Measurements from ENCODE around the gene THADA.

Gene THADA

DNA sequence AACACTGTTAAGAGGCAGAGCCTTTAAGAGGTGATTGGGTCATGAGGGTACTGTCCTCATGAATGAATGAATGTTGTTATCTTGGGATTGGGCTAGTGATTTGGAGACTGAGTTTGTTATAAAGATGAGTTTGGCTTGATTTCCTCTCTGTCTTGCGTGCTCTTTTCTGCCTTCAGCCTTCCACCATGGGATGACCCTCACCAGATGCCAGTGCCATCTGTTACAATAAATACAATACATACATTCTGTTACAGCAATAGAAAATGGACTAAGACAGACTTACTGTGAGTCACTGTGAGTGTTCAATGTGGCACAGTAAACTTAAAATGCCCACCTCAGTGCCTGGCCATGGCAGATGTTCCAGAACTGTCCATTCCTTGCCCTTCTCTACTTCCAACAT lies 274.4 kb downstream of the THADA start:
- H3K9me3 ChIP-seq (ENCODE audit: control insufficient read depth, insufficient read depth, low read depth, low read length) = no peaks in the 10 kb centered on the region
- H3K4me1 ChIP-seq (ENCODE audit: control insufficient read depth, insufficient read depth, low read length) = peaks cover 11% of the 10 kb centered on the region
- ChIA-PET CTCF (interaction anchor here (0.8 kb wide), 1 partner anchor 92 kb away, joined by 3 read pairs; no protein-coding TSS in a partner anchor), POLR2A (no interaction called here)
- no peak overlapping the region for H3K4me3 ChIP-seq (ENCODE audit: low read depth, low read length)
- no peak for TF ChIP-seq ZNF132 (tag by site-specific recombination; IDR thresholded peaks at IDR 0.05; ENCODE audit: borderline replicate concordance)
- no peak for TF ChIP-seq ZNF521 (tag by site-specific recombination; IDR thresholded peaks at IDR 0.05)
- TF ChIP-seq ZNF629 (tag by site-specific recombination; IDR thresholded peaks at IDR 0.05) = no peak
- TF ChIP-seq, protein P1, sequence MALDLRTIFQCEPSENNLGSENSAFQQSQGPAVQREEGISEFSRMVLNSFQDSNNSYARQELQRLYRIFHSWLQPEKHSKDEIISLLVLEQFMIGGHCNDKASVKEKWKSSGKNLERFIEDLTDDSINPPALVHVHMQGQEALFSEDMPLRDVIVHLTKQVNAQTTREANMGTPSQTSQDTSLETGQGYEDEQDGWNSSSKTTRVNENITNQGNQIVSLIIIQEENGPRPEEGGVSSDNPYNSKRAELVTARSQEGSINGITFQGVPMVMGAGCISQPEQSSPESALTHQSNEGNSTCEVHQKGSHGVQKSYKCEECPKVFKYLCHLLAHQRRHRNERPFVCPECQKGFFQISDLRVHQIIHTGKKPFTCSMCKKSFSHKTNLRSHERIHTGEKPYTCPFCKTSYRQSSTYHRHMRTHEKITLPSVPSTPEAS (tag by site-specific recombination; IDR thresholded peaks at IDR 0.05) = no peak
- no peak for TF ChIP-seq ZNF292 (tag by site-specific recombination; IDR thresholded peaks at IDR 0.05; ENCODE audit: borderline replicate concordance, low read depth)
- no peak for TF ChIP-seq ZFP41 (tag by site-specific recombination; IDR thresholded peaks at IDR 0.05; ENCODE audit: borderline replicate concordance)
- no peak for TF ChIP-seq ZNF791 (tag by site-specific recombination; IDR thresholded peaks at IDR 0.05)
- no peak for TF ChIP-seq ZBTB7A (tag by site-specific recombination; IDR thresholded peaks at IDR 0.05; ENCODE audit: low read depth)
- TF ChIP-seq ZNF670 (tag by site-specific recombination; IDR thresholded peaks at IDR 0.05; ENCODE audit: low read depth) = no peak
- TF ChIP-seq ZNF48 (tag by site-specific recombination; IDR thresholded peaks at IDR 0.05) = no peak
- TF ChIP-seq ZNF114 (tag by site-specific recombination; IDR thresholded peaks at IDR 0.05) = no peak
- no peak for TF ChIP-seq ZNF701 (tag by site-specific recombination; IDR thresholded peaks at IDR 0.05)
- TF ChIP-seq ZNF596 (tag by site-specific recombination; IDR thresholded peaks at IDR 0.05) = no peak
- H3K36me3 ChIP-seq (ENCODE audit: control insufficient read depth in 2 of 2, insufficient read depth in 1 of 2, low read length in 2 of 2) = no peaks in the 10 kb centered on the region
- H3K27ac ChIP-seq (ENCODE audit: extremely low read depth, low read depth, low read length) = no peak overlapping the region

DNA sequence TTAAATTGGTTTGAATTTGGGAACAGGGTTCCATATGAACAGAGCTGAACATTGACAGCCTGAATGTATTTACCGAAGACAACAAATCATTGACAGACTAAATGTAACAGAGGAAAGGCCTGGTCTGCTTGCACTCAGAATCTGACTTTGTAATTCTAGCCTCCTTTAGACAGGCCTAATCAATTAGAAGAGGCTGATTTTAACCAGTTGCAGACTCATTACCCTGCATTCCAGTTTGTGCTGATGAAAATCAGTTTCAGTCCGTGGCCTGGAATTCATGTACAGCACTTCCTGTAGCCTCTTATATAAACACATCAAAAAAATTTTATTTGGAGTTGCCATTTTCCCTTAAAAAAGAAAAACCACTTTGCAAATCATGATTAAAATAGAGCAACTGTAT lies 276.3 kb downstream of the THADA start:
- CTCF ChIA-PET = interaction anchor here (0.5 kb wide), 1 partner anchor 71 kb away, joined by 3 read pairs; no protein-coding TSS in a partner anchor
- POLR2A ChIA-PET = no interaction called here

More for the DNA sequence above, 276.3 kb downstream of the THADA start:
- Histone ChIP-seq H3K4me1 (ENCODE audit: control insufficient read depth, insufficient read depth, low read length) (peaks cover 11% of the 10 kb centered on the region), H3K4me3 (ENCODE audit: low read depth, low read length) (no peak overlapping the region), H3K9me3 (ENCODE audit: control insufficient read depth, insufficient read depth, low read depth, low read length) (no peaks in the 10 kb centered on the region), H3K27ac (ENCODE audit: extremely low read depth, low read depth, low read length) (no peak overlapping the region), H3K36me3 (ENCODE audit: control insufficient read depth in 2 of 2, insufficient read depth in 1 of 2, low read length in 2 of 2) (no peaks in the 10 kb centered on the region)
- no peak for TF ChIP-seq ZNF274 (IDR thresholded peaks at IDR 0.05; ENCODE audit: low read length)
- TF ChIP-seq ZNF274 (tag by site-specific recombination; IDR thresholded peaks at IDR 0.05; ENCODE audit: borderline replicate concordance) = no peak
- TF ChIP-seq, protein P2, sequence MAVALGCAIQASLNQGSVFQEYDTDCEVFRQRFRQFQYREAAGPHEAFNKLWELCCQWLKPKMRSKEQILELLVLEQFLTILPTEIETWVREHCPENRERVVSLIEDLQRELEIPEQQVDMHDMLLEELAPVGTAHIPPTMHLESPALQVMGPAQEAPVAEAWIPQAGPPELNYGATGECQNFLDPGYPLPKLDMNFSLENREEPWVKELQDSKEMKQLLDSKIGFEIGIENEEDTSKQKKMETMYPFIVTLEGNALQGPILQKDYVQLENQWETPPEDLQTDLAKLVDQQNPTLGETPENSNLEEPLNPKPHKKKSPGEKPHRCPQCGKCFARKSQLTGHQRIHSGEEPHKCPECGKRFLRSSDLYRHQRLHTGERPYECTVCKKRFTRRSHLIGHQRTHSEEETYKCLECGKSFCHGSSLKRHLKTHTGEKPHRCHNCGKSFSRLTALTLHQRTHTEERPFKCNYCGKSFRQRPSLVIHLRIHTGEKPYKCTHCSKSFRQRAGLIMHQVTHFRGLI (tag by site-specific recombination; IDR thresholded peaks at IDR 0.05) = no peak
- no peak for TF ChIP-seq SP3 (tag by site-specific recombination; IDR thresholded peaks at IDR 0.05)
- no peak for TF ChIP-seq GLIS1 (tag by site-specific recombination; IDR thresholded peaks at IDR 0.05)
- no peak for TF ChIP-seq ZNF768 (tag by site-specific recombination; IDR thresholded peaks at IDR 0.05)
- TF ChIP-seq ZNF747 (tag by site-specific recombination; IDR thresholded peaks at IDR 0.05) = no peak
- TF ChIP-seq ZNF341 (tag by site-specific recombination; IDR thresholded peaks at IDR 0.05; ENCODE audit: low read depth) = no peak
- TF ChIP-seq, protein P3, sequence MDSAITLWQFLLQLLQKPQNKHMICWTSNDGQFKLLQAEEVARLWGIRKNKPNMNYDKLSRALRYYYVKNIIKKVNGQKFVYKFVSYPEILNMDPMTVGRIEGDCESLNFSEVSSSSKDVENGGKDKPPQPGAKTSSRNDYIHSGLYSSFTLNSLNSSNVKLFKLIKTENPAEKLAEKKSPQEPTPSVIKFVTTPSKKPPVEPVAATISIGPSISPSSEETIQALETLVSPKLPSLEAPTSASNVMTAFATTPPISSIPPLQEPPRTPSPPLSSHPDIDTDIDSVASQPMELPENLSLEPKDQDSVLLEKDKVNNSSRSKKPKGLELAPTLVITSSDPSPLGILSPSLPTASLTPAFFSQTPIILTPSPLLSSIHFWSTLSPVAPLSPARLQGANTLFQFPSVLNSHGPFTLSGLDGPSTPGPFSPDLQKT (IDR thresholded peaks at IDR 0.05; ENCODE audit: borderline replicate concordance, low read depth, low read length) = no peak
- TF ChIP-seq, protein P4, sequence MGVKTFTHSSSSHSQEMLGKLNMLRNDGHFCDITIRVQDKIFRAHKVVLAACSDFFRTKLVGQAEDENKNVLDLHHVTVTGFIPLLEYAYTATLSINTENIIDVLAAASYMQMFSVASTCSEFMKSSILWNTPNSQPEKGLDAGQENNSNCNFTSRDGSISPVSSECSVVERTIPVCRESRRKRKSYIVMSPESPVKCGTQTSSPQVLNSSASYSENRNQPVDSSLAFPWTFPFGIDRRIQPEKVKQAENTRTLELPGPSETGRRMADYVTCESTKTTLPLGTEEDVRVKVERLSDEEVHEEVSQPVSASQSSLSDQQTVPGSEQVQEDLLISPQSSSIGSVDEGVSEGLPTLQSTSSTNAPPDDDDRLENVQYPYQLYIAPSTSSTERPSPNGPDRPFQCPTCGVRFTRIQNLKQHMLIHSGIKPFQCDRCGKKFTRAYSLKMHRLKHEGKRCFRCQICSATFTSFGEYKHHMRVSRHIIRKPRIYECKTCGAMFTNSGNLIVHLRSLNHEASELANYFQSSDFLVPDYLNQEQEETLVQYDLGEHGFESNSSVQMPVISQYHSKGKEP (tag by site-specific recombination; IDR thresholded peaks at IDR 0.05) = no peak
- TF ChIP-seq, protein P5, sequence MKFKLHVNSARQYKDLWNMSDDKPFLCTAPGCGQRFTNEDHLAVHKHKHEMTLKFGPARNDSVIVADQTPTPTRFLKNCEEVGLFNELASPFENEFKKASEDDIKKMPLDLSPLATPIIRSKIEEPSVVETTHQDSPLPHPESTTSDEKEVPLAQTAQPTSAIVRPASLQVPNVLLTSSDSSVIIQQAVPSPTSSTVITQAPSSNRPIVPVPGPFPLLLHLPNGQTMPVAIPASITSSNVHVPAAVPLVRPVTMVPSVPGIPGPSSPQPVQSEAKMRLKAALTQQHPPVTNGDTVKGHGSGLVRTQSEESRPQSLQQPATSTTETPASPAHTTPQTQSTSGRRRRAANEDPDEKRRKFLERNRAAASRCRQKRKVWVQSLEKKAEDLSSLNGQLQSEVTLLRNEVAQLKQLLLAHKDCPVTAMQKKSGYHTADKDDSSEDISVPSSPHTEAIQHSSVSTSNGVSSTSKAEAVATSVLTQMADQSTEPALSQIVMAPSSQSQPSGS (tag by site-specific recombination; IDR thresholded peaks at IDR 0.05; ENCODE audit: low read depth) = no peak
- TF ChIP-seq ZNF24 (tag by site-specific recombination; IDR thresholded peaks at IDR 0.05) = no peak
- no peak for TF ChIP-seq ZNF423 (tag by site-specific recombination; IDR thresholded peaks at IDR 0.05)
- TF ChIP-seq ZNF514 (tag by site-specific recombination; IDR thresholded peaks at IDR 0.05) = no peak

Measured in HEK293 (cell line).